Chondrocyte (in vitro differentiated cells): ENCODE measurements around the gene NHP2. TPM values are rescaled to one million over a fixed set of nuclear protein-coding genes. Genes with fewer than 3 reads are reported as not detected.
"Not testable (repeated sequence)": the region's sequence is repeated elsewhere in the genome, so short reads cannot be mapped to it uniquely, and the experiment has no call there.

Source experiments
- DNase-seq: peaks from one replicate; pipeline ENCODE4 v3.0.0; 2021; ENCODE audit warnings: mixed read lengths, low spot score
- H3K27ac Mint-ChIP-seq: one replicate; pipeline ENCODE4 v1.8.0; 2021; ENCODE audit warnings: mild to moderate bottlenecking, moderate library complexity, mixed read lengths; ENCODE audit not compliant: unreplicated experiment
- H3K27me3 Mint-ChIP-seq: 2 replicates; pipeline ENCODE4 v1.8.0; 2021; ENCODE audit warnings: low read depth, mixed read lengths
- H3K36me3 Mint-ChIP-seq: 2 replicates; pipeline ENCODE4 v1.8.0; 2021; ENCODE audit warnings: low read depth, mixed read lengths
- H3K4me1 Mint-ChIP-seq: 2 replicates; pipeline ENCODE4 v1.8.0; 2021; ENCODE audit warnings: low read depth, mild to moderate bottlenecking, mixed read lengths
- H3K4me3 Mint-ChIP-seq: one replicate; pipeline ENCODE4 v1.8.0; 2021; ENCODE audit warnings: mild to moderate bottlenecking, moderate library complexity, mixed read lengths; ENCODE audit not compliant: unreplicated experiment
- H3K9me3 Mint-ChIP-seq: 2 replicates; pipeline ENCODE4 v1.8.0; 2021; ENCODE audit warnings: low read depth, mixed read lengths
- CTCF ChIP-seq: fragments of 200-600 bp; sonication (generic); IDR thresholded peaks from 2 replicates; pipeline ENCODE4 v1.5.0; 2021; ENCODE audit warnings: antibody characterized with exemption, mild to moderate bottlenecking, moderate library complexity
- total RNA-seq: library from RNA; stranded (reverse); gene quantifications from 3 replicates; pipeline ENCODE4 v1.2.1, GENCODE V29; 2021

The NHP2 gene
- total RNA-seq, 1 donor from 2014 or later: 74.1 TPM

- TF ChIP-seq CTCF: no peak
- Mint-ChIP-seq H3K4me1 (peaks cover 16% of the 10 kb centered on the region), H3K27ac (peak overlapping the region; percentile 81), H3K4me3 (peak overlapping the region; percentile 82), H3K9me3 (no peaks in the 10 kb centered on the region), H3K36me3 (peaks cover 11% of the 10 kb centered on the region), H3K27me3 (no peaks in the 10 kb centered on the region)
- no peak for DNase-seq
These were observed 22.2 kb downstream of the NHP2 start for GRCh38 chr5:178131446-178131996.

- Mint-ChIP-seq H3K27ac (peak within 1 kb of the TSS; percentile 81), H3K4me3 (peak within 1 kb of the TSS; percentile 82), H3K4me1 (peaks cover 16% of the 10 kb centered on the region), H3K36me3 (peaks cover 11% of the 10 kb centered on the region), H3K27me3 (no peaks in the 10 kb centered on the region), H3K9me3 (no peaks in the 10 kb centered on the region)
- DNase-seq: no peak
- TF ChIP-seq CTCF: no peak
These were observed 22.9 kb downstream of the NHP2 start, which contains the start of gene RMND5B for GRCh38 chr5:178130576-178131445. Gene RMND5B (plus strand): TSS chr5:178131014. CDS start chr5:178138120, 7,106 bp downstream.

DNA sequence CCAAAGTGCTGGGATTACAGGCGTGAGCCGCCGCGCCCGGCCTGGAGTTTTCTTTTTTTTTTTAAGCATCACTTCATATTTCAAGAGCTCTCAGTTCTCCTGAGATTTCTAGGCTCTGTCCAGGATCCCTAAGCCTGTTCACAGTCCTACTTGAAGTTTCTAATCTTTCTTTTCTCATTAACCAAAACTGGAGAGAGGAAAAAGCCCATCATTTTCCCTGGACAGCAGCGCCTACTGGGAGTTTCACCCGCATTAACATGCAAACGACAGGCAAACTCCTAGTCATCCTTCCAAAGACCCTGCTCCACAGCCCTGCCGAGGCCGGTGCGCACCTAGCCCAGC, 23.5 kb downstream of the NHP2 start:
- Mint-ChIP-seq H3K4me3 (peak overlapping the region; percentile 71), H3K27ac (peak overlapping the region; percentile 45), H3K4me1 (peaks cover 16% of the 10 kb centered on the region)
- H3K27me3 Mint-ChIP-seq, H3K9me3 Mint-ChIP-seq, DNase-seq, H3K36me3 Mint-ChIP-seq: not testable (repeated sequence)
- TF ChIP-seq CTCF: peak; percentile 36

DNA sequence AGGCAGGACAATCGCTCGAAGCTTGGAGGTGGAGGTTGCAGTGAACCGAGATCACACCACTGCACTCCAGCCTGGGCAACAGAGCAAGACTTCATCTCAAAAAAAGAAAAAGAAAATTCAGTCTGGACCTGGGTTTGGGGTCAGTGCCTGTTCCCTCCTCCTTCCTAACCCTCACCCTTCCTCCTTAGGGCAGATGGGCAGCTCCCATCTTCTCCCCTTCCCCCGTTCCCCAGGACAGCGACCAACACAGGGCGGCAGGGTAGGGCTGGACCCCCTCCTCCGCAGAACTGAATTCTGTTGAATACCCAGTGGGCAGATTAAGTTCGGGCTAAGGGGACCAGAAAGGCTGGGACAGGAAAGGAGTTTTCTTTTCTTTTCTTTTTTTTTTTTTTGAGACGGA, 24.4 kb downstream of the NHP2 start:
- H3K4me3 Mint-ChIP-seq: no peak overlapping the region
- H3K27ac Mint-ChIP-seq: no peak overlapping the region
- H3K36me3 Mint-ChIP-seq: peaks cover 5% of the 10 kb centered on the region
- no peak for TF ChIP-seq CTCF
- no peaks in the 10 kb centered on the region for H3K9me3 Mint-ChIP-seq
- no peaks in the 10 kb centered on the region for H3K27me3 Mint-ChIP-seq
- H3K4me1 Mint-ChIP-seq: peaks cover 16% of the 10 kb centered on the region
- DNase-seq: no peak

DNA sequence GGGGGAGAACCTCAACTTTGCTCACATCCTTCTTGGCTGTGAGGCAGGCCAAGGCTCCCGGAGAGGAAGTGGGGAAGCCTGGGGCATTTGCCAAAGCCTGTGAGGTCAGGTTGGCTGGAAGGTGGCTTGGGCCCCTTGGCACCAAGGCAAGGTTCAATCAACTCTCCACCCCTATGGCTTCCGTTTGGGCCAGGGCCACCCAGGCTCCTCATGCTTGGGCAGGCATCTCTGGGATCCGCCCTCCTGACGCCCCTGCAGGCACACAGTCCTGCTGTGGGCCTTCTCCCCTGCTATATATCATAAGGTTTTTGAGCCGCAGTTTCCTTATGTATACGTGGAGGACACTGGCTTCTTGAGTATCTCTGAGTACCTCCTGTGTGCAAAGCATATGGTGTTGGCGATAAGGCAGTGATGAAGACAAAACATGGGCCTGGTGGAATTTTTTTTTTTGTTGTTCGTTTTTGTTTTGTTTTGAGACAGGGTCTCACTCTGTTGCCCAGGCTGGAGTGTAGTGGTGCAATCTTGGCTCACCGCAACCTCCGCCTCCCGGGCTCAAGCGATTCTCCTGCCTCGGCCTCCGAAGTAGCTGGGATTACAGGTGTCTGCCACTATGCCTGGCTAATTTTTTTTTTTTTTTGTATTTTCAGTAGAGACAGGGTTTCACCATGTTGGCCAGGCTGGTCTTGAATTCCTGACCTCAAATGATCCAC, 26.2 kb downstream of the NHP2 start:
- H3K9me3 Mint-ChIP-seq, H3K27me3 Mint-ChIP-seq, H3K4me3 Mint-ChIP-seq, H3K27ac Mint-ChIP-seq, DNase-seq, H3K36me3 Mint-ChIP-seq: not testable (repeated sequence)
- H3K4me1 Mint-ChIP-seq: peaks cover 16% of the 10 kb centered on the region
